WI38 (cell line): ENCODE measurements around the gene GHR.

Experiments used
- H3K4me3 ChIP-seq: 2 replicates; pipeline ENCODE4 v1.5.1; 2011; ENCODE audit warnings: low read depth, mild to moderate bottlenecking, control low read depth, low read length
- CTCF ChIP-seq: IDR thresholded peaks from 2 replicates; pipeline ENCODE4 v1.5.1; 2012; ENCODE audit warnings: low read depth, mild to moderate bottlenecking, control low read depth, low read length

GHR gene

GRCh38 chr5:42645138-42645537 is 221.9 kb downstream of the GHR start:
- no peak overlapping the region for H3K4me3 ChIP-seq
- no peak for TF ChIP-seq CTCF

GRCh38 chr5:42648036-42648435 is 224.8 kb downstream of the GHR start:
- TF ChIP-seq CTCF: no peak

GRCh38 chr5:42648915-42649314 is 225.7 kb downstream of the GHR start:
- H3K4me3 ChIP-seq: no peak overlapping the region
- TF ChIP-seq CTCF: no peak

More at GRCh38 chr5:42648036-42648435, 224.8 kb downstream of the GHR start:
- no peak overlapping the region for H3K4me3 ChIP-seq

- H3K4me3 ChIP-seq: no peak overlapping the region
- no peak for TF ChIP-seq CTCF
Observed at GRCh38 chr5:42650084-42650483, 226.8 kb downstream of the GHR start.

GRCh38 chr5:42653705-42654104 is 230.5 kb downstream of the GHR start:
- TF ChIP-seq CTCF: no peak
- H3K4me3 ChIP-seq: no peak overlapping the region

GRCh38 chr5:42654645-42655044 is 231.4 kb downstream of the GHR start:
- TF ChIP-seq CTCF: no peak
- no peak overlapping the region for H3K4me3 ChIP-seq

- no peak overlapping the region for H3K4me3 ChIP-seq
Observed at GRCh38 chr5:42655982-42656650, 232.9 kb downstream of the GHR start.

More at GRCh38 chr5:42655982-42656650, 232.9 kb downstream of the GHR start:
- no peak for TF ChIP-seq CTCF
